PC-9 (cell line): ENCODE measurements around the gene AGMO. TPM values are rescaled to one million over a fixed set of nuclear protein-coding genes. Genes with fewer than 3 reads are reported as not detected.

Source experiments
- BruUV-seq: library from RNA; stranded (reverse); fragments of 400-500 nt; replicated peaks from 2 replicates; lab custom pipeline; 2021; lab: Mats Ljungman, UMichigan
- CTCF ChIA-PET: fragments of 300-600 bp; sonication (Branson Sonifier 250); formaldehyde crosslinking; loops from one replicate; lab custom pipeline; 2022; ENCODE audit warnings: antibody characterized with exemption; lab: Charles Lee
- POLR2A ChIA-PET: fragments of 300-600 bp; sonication (Branson Sonifier 250); formaldehyde crosslinking; loops from one replicate; lab custom pipeline; 2022; ENCODE audit warnings: antibody characterized with exemption; ENCODE audit not compliant: unreplicated experiment; lab: Charles Lee
- DNase-seq, 2 experiments: peaks; one replicate each; pipeline versions ENCODE4 v3.0.0 to v3.0.0-alpha.2; 2015 to 2022; ENCODE audit warnings: mixed read lengths in 1 of 2
- H2AFZ ChIP-seq: fragments of 200-600 bp; sonication (generic); 2 replicates; pipeline ENCODE4 v1.8.1; 2017; ENCODE audit warnings: antibody characterized with exemption
- H3F3A ChIP-seq: fragments of 200-600 bp; sonication (generic); 2 replicates; pipeline ENCODE4 v1.8.1; 2017; ENCODE audit warnings: antibody characterized with exemption, mild to moderate bottlenecking, low read depth; ENCODE audit not compliant: insufficient read depth
- H3K27ac ChIP-seq: fragments of 200-600 bp; sonication (generic); 2 replicates; pipeline ENCODE4 v1.6.1; 2016; ENCODE audit warnings: mixed run types
- H3K27me3 ChIP-seq: fragments of 200-600 bp; sonication (generic); 2 replicates; pipeline ENCODE4 v1.6.1; 2016; ENCODE audit warnings: low read depth, mixed run types; ENCODE audit not compliant: insufficient read depth
- H3K36me3 ChIP-seq: fragments of 200-600 bp; sonication (generic); 2 replicates; pipeline ENCODE4 v1.6.1; 2016; ENCODE audit warnings: low read depth, mixed run types
- H3K4me1 ChIP-seq: fragments of 200-600 bp; sonication (generic); replicated peaks from 2 replicates; pipeline ENCODE4 v1.6.1; 2016; ENCODE audit warnings: mixed run types; ENCODE audit not compliant: insufficient read depth
- H3K4me2 ChIP-seq: fragments of 200-600 bp; sonication (generic); 2 replicates; pipeline ENCODE4 v1.6.1; 2017; ENCODE audit warnings: mixed run types
- H3K4me3 ChIP-seq: fragments of 200-600 bp; sonication (generic); 2 replicates; pipeline ENCODE4 v1.6.1; 2016; ENCODE audit warnings: mixed run types
- H3K79me2 ChIP-seq: fragments of 200-600 bp; sonication (generic); 2 replicates; pipeline ENCODE4 v1.6.1; 2017; ENCODE audit warnings: low read depth, mixed run types
- H3K9me2 ChIP-seq: fragments of 200-600 bp; sonication (generic); 2 replicates; pipeline ENCODE4 v1.8.1; 2017; ENCODE audit warnings: mild to moderate bottlenecking; ENCODE audit not compliant: insufficient read depth
- H3K9me3 ChIP-seq: fragments of 200-600 bp; sonication (generic); 2 replicates; pipeline ENCODE4 v1.8.1; 2016; ENCODE audit warnings: low read depth; ENCODE audit not compliant: insufficient read depth
- H4K20me1 ChIP-seq: fragments of 200-600 bp; sonication (generic); 2 replicates; pipeline ENCODE4 v1.8.1; 2017; ENCODE audit not compliant: insufficient read depth
- CTCF ChIP-seq: fragments of 200-600 bp; sonication (generic); conservative IDR thresholded peaks from 2 replicates; pipeline ENCODE4 v1.6.1; 2017; ENCODE audit warnings: mixed run types, antibody characterized with exemption, mild to moderate bottlenecking, moderate library complexity
- EZH2 ChIP-seq: fragments of 200-600 bp; sonication (generic); IDR thresholded peaks from 2 replicates; pipeline ENCODE4 v1.8.0; 2017; ENCODE audit warnings: antibody characterized with exemption, low read depth
- intact Hi-C: fragments of 100-400 bp; cut with micrococcal nuclease; formaldehyde crosslinking; loops from one replicate; pipeline ENCODE4 v1.10.0; 2022; ENCODE audit not compliant: unreplicated experiment
- total RNA-seq: library from RNA; stranded (reverse); gene quantifications from 2 replicates; pipeline ENCODE4 v1.2.3, GENCODE V29; 2021

The AGMO gene
- total RNA-seq, 1 experiment from 2014 or later = not detected

GRCh38 chr7:15603124-15603523 is 41.3 kb upstream of the AGMO start:
- Histone ChIP-seq H3K4me2 (no peak overlapping the region), H3K27ac (no peak overlapping the region), H3K4me1 (no peaks in the 10 kb centered on the region), H4K20me1 (no peaks in the 10 kb centered on the region), H3K36me3 (no peaks in the 10 kb centered on the region), H2AFZ (no peak overlapping the region), H3K79me2 (no peaks in the 10 kb centered on the region), H3K4me3 (no peak overlapping the region), H3K27me3 (no peaks in the 10 kb centered on the region), H3K9me2 (no peaks in the 10 kb centered on the region), H3F3A (no peaks in the 10 kb centered on the region), H3K9me3 (no peaks in the 10 kb centered on the region)
- ChIA-PET CTCF (no interaction called here), POLR2A (no interaction called here)
- no TSS peak for BruUV-seq
- no peak for DNase-seq
- intact Hi-C loops = no loop called here
- TF ChIP-seq CTCF (no peak), EZH2 (no peak)

GRCh38 chr7:15602236-15602635 is 40.4 kb upstream of the AGMO start:
- no TSS peak for BruUV-seq
- POLR2A ChIA-PET = no interaction called here

GRCh38 chr7:15601175-15601574 is 39.4 kb upstream of the AGMO start:
- Histone ChIP-seq H3F3A (no peaks in the 10 kb centered on the region), H3K27ac (no peak overlapping the region), H2AFZ (no peak overlapping the region), H3K4me1 (no peaks in the 10 kb centered on the region), H3K4me2 (no peak overlapping the region), H3K9me2 (no peaks in the 10 kb centered on the region), H3K36me3 (no peaks in the 10 kb centered on the region), H3K79me2 (no peaks in the 10 kb centered on the region), H4K20me1 (no peaks in the 10 kb centered on the region), H3K9me3 (no peaks in the 10 kb centered on the region), H3K4me3 (no peak overlapping the region), H3K27me3 (no peaks in the 10 kb centered on the region)
- POLR2A ChIA-PET = no interaction called here
- DNase-seq = no peak
- intact Hi-C loops = no loop called here
- BruUV-seq = no TSS peak
- CTCF ChIA-PET = interaction anchor here (0.5 kb wide), 1 partner anchor 910 kb away, joined by 4 read pairs; no protein-coding TSS in a partner anchor
- no peak for TF ChIP-seq CTCF
- TF ChIP-seq EZH2 = no peak

More at GRCh38 chr7:15602236-15602635, 40.4 kb upstream of the AGMO start:
- H3K4me3 ChIP-seq = no peak overlapping the region
- no peaks in the 10 kb centered on the region for H3K27me3 ChIP-seq
- H3K9me2 ChIP-seq = no peaks in the 10 kb centered on the region
- H3K9me3 ChIP-seq = no peaks in the 10 kb centered on the region
- H3K4me2 ChIP-seq = no peak overlapping the region
- TF ChIP-seq CTCF = no peak
- TF ChIP-seq EZH2 = no peak
- no peak overlapping the region for H2AFZ ChIP-seq
- no peaks in the 10 kb centered on the region for H4K20me1 ChIP-seq
- DNase-seq = peak in 1 of 2 experiments; percentile 10
- intact Hi-C loops = no loop called here
- CTCF ChIA-PET = no interaction called here
- H3K27ac ChIP-seq = no peak overlapping the region
- H3K79me2 ChIP-seq = no peaks in the 10 kb centered on the region
- H3K4me1 ChIP-seq = no peaks in the 10 kb centered on the region
- no peaks in the 10 kb centered on the region for H3K36me3 ChIP-seq
- H3F3A ChIP-seq = no peaks in the 10 kb centered on the region
